ENCODE results near the gene RBBP4. TPM values are rescaled to one million over a fixed set of nuclear protein-coding genes. Genes with fewer than 3 reads are reported as not detected.

RBBP4 gene
- total and polyA plus RNA-seq, 3 donors from 2014 or later = 289 to 344 (median 296) TPM

GRCh38 chr1:32681509-32681908 is 30.5 kb downstream of the RBBP4 start:
- H3K4me1 ChIP-seq = peaks cover 39% of the 10 kb centered on the region
- no peaks in the 10 kb centered on the region for H3K36me3 ChIP-seq (ENCODE audit: low read depth, missing control alignments)
- H3K27me3 ChIP-seq = no peaks in the 10 kb centered on the region
- H3K9me3 ChIP-seq = no peaks in the 10 kb centered on the region
- peak; percentile 28 for DNase-seq
- TF ChIP-seq POLR2A (IDR thresholded peaks at IDR 0.05) = no peak
- TF ChIP-seq CTCF (IDR thresholded peaks at IDR 0.05) = no peak
- H3K27ac ChIP-seq = peak overlapping the region in 1 of 2 donors; percentile 53
- WGBS, 2 donors = 27 to 34% methylated on average over 2 of the region's 2 CpGs
- no peak overlapping the region for H3K4me3 ChIP-seq
- intact Hi-C loops (cut with DNase I; ENCODE audit: low total_unique reads) = no loop called here

GRCh38 chr1:32681999-32682398 is 31.0 kb downstream of the RBBP4 start:
- WGBS, 2 donors = 61 to 67% methylated on average over 3 of the region's 3 CpGs
- no peak for DNase-seq
- Histone ChIP-seq H3K4me3 (no peak overlapping the region), H3K9me3 (no peaks in the 10 kb centered on the region), H3K27me3 (no peaks in the 10 kb centered on the region), H3K36me3 (ENCODE audit: low read depth, missing control alignments) (no peaks in the 10 kb centered on the region), H3K4me1 (peaks cover 39% of the 10 kb centered on the region), H3K27ac (peak overlapping the region in 1 of 2 donors; percentile 53)
- intact Hi-C loops (cut with DNase I; ENCODE audit: low total_unique reads) = no loop called here
- TF ChIP-seq POLR2A (IDR thresholded peaks at IDR 0.05) = no peak
- TF ChIP-seq CTCF (IDR thresholded peaks at IDR 0.05) = no peak

GRCh38 chr1:32683397-32683796 is 32.4 kb downstream of the RBBP4 start:
- Histone ChIP-seq H3K4me1 (peaks cover 39% of the 10 kb centered on the region), H3K27ac (peak overlapping the region; percentile 22 to 66), H3K27me3 (no peaks in the 10 kb centered on the region), H3K36me3 (ENCODE audit: low read depth, missing control alignments) (no peaks in the 10 kb centered on the region), H3K9me3 (no peaks in the 10 kb centered on the region), H3K4me3 (no peak overlapping the region)
- no peak for DNase-seq
- WGBS, 2 donors = 52 to 63% methylated on average over 3 of the region's 3 CpGs
- intact Hi-C loops (cut with DNase I; ENCODE audit: low total_unique reads) = no loop called here
- TF ChIP-seq POLR2A (IDR thresholded peaks at IDR 0.05) (no peak), CTCF (IDR thresholded peaks at IDR 0.05) (no peak)

GRCh38 chr1:32684167-32684811 is 33.3 kb downstream of the RBBP4 start:
- Histone ChIP-seq H3K27me3 (no peaks in the 10 kb centered on the region), H3K27ac (peak overlapping the region; percentile 22 to 66), H3K4me1 (peaks cover 33% of the 10 kb centered on the region), H3K4me3 (no peak overlapping the region), H3K9me3 (no peaks in the 10 kb centered on the region), H3K36me3 (ENCODE audit: low read depth, missing control alignments) (no peaks in the 10 kb centered on the region)
- WGBS, 2 donors = 24 to 38% methylated on average over 2 of the region's 2 CpGs
- DNase-seq = peak; percentile 72
- TF ChIP-seq POLR2A (IDR thresholded peaks at IDR 0.05) (no peak), CTCF (IDR thresholded peaks at IDR 0.05) (no peak)
- intact Hi-C loops (cut with DNase I; ENCODE audit: low total_unique reads) = no loop called here

- no peak for DNase-seq
- Histone ChIP-seq H3K27me3 (no peaks in the 10 kb centered on the region), H3K4me1 (peaks cover 29% of the 10 kb centered on the region), H3K4me3 (no peak overlapping the region), H3K9me3 (no peaks in the 10 kb centered on the region), H3K36me3 (ENCODE audit: low read depth, missing control alignments) (no peaks in the 10 kb centered on the region), H3K27ac (peak overlapping the region in 1 of 2 donors; percentile 66)
- TF ChIP-seq CTCF (IDR thresholded peaks at IDR 0.05) = no peak
- no peak for TF ChIP-seq POLR2A (IDR thresholded peaks at IDR 0.05)
- intact Hi-C loops (cut with DNase I; ENCODE audit: low total_unique reads) = no loop called here
- 75 to 89% methylated on average over 2 of the region's 2 CpGs for WGBS, 2 donors
Measured at GRCh38 chr1:32685498-32685897, 34.5 kb downstream of the RBBP4 start.
